Measurements from ENCODE around the gene HCRTR1.
A peak's percentile ranks its signal among the peaks of the same experiment; 100 is the strongest.

The HCRTR1 gene

DNA sequence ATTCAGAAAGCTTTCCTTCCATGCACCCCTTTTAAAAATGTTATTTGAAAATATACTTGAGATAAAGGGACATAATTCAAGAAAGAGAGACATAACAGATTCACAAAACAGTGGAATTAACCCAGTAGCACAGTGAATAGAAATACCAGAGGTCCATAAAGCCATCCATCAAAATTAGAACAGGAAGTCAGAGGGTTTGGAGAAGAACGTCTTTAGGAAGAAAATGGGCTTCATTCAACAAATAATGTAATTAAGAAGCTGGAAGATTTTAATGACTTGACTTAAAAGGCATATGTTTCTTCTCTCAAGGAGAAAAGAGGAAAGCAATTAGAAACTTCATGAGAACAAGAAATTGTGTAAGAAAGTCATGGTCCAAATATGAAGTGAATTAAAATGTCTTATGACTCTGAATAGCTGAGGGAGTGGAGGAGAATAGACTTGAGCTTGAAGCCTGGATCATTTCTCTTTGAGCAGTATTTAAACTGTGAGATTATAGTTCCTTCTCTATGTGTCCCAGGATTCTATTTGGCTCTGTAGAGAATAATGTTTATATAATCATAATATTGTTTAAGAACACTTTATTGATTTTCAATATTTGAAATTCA, 7.9 kb upstream of the HCRTR1 start:
- no peak overlapping the region for H3K4me3 ChIP-seq (ENCODE audit: low read depth, low read length)
- TF ChIP-seq CTCF (IDR thresholded peaks at IDR 0.05; ENCODE audit: low read depth, low read length) = no peak

DNA sequence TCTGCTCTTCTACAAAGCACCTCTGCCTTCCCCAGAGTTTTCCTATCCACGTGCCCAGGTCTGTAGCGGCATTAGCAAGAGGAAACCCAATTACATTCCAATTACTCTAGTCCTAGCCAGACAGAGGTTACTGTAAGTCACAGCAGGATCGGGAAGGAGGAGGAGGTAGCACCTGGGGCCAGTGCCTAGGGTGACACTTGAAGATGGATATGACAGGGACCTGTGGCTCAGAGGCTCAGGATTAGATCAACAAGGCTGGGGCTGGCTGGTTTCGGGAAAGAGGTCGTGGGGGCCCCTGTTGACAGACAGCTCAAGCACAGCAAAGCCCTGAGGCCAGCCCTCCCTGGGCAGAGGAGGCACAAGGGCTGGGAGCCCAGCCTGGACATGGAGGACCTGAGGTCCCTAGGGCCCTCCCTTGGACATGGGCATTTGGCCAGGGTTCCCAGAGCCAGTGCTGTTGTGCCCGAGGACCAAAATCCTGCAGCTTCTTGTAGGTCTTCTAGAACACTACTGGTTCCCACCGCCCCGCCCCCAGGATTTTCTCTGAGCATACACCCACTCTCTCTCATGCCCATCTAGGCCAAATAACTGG, 3.0 kb upstream of the HCRTR1 start:
- TF ChIP-seq CTCF (IDR thresholded peaks at IDR 0.05; ENCODE audit: low read depth, low read length) = no peak
- H3K4me3 ChIP-seq (ENCODE audit: low read depth, low read length) = no peak overlapping the region

GRCh38 chr1:31615414-31615813, 2.1 kb upstream of the HCRTR1 start:
- H3K4me3 ChIP-seq (ENCODE audit: low read depth, low read length) = no peak overlapping the region
- no peak for TF ChIP-seq CTCF (IDR thresholded peaks at IDR 0.05; ENCODE audit: low read depth, low read length)

- TF ChIP-seq CTCF (IDR thresholded peaks at IDR 0.05; ENCODE audit: low read depth, low read length) = no peak
- no peak overlapping the region for H3K4me3 ChIP-seq (ENCODE audit: low read depth, low read length)
Observed at GRCh38 chr1:31615939-31616338, 1.6 kb upstream of the HCRTR1 start.

DNA sequence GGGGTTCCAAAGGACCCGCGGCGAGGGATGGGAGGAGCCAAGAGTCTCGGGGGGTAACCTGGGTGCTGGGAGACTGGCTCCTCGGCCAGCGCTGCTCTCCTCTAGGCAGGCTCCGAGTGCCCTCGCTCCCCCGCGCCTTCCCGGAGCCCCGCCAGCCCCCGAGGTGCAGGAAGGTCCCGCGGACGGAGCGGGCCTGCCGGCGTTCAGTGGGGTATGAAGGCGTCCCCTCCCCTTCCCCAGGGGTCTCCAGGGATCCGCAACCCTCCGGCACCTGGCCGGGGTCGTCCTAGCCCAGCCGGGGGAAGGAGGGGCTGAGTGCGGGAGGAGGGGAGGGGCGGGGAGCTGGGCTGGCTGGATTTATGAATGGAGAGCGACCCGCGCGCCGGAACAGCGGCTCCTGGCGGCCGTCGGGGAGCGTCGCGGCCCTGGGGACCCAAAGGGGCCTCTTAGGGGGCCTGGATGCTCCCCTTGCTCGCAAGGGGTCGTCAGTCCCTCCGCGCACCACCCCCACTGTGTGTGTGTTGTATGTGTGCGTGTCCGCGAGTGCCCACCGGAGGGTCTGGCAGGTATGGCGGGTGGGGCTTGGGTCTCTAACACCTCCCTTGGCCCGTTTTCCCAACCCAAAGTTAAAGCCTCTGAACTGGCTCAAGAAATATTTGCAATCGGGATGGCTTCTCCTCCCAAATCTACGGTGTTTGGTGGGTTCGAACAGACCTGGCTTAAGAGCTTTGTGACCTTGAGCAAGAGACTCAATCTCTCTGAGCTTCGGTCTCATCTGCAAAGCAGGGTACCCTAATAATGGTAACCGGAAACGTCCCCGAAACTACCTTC, 642 bp downstream of the HCRTR1 start:
- peak; percentile 87 for TF ChIP-seq CTCF (IDR thresholded peaks at IDR 0.05; ENCODE audit: low read depth, low read length)
- H3K4me3 ChIP-seq (ENCODE audit: low read depth, low read length) = peak overlapping the region; percentile 46

DNA sequence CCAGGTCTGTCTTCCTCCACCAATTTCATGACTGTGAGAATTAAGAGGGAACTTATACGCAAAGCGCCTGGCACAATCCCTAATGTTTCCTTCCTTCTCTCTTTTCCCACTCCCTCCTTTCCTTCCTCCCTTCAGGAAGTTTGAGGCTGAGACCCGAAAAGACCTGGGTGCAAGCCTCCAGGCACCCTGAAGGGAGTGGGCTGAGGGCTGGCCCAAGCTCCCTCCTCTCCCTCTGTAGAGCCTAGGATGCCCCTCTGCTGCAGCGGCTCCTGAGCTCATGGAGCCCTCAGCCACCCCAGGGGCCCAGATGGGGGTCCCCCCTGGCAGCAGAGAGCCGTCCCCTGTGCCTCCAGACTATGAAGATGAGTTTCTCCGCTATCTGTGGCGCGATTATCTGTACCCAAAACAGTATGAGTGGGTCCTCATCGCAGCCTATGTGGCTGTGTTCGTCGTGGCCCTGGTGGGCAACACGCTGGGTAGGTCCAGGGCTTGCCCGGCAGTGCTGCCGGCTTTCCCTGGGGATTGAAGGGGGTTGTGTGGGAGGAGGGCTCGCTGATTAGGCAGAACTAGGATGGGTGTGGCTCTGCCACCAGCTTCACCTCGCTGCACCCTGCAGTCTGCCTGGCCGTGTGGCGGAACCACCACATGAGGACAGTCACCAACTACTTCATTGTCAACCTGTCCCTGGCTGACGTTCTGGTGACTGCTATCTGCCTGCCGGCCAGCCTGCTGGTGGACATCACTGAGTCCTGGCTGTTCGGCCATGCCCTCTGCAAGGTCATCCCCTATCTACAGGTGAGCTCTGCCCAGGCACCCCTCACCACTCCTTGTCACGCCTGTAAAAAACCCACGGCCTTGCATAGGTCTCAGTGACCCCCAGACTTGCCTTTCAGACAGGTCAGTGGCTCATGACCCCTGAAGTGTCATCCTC, 1.7 kb downstream of the HCRTR1 start:
- H3K4me3 ChIP-seq (ENCODE audit: low read depth, low read length) = no peak overlapping the region
- no peak for TF ChIP-seq CTCF (IDR thresholded peaks at IDR 0.05; ENCODE audit: low read depth, low read length)
